K562 (cell line): ENCODE measurements around the gene CDNF. TPM values are rescaled to one million over a fixed set of nuclear protein-coding genes. Genes with fewer than 3 reads are reported as not detected.
A peak's percentile ranks its signal among the peaks of the same experiment; 100 is the strongest.

Experiments used
- ATAC-seq: fragments of 200-7000 bp; cut with Tn5 transposase; 3 replicates; pipeline ENCODE4 v1.9.1; 2020; ENCODE audit warnings: moderate library complexity
- BruUV-seq: library from RNA; stranded (reverse); fragments of 400-500 nt; replicated peaks from 2 replicates; lab custom pipeline; 2021; lab: Mats Ljungman, UMichigan
- CTCF ChIA-PET: fragments of 300-600 bp; formaldehyde crosslinking; extraction: SDS; loops from one replicate; lab custom pipeline; 2021; ENCODE audit warnings: low intra/inter-chr PET ratio; lab: Yijun Ruan, JAX
- POLR2A ChIA-PET: fragments of 300-600, 350-650 bp; sonication (Branson Sonifier 250); formaldehyde crosslinking; extraction: SDS; loops from one replicate; lab custom pipeline; 2021; ENCODE audit warnings: antibody characterized with exemption, inconsistent platforms; lab: Yijun Ruan, JAX
- DNase-seq, 4 experiments: peaks; one replicate each; pipeline versions ENCODE4 v3.0.0 to v3.0.0-alpha.2; 2011 to 2018; ENCODE audit warnings: low spot score in 3 of 4, mixed read lengths in 3 of 4; ENCODE audit errors: extremely low read depth in 1 of 4
- FAIRE-seq: peaks from 2 replicates; lab custom pipeline; 2011; peaks lifted over from hg19 to GRCh38; lab: Jason Lieb, UNC
- H2AFZ ChIP-seq: 2 replicates; pipeline ENCODE4 v1.6.0; 2011; ENCODE audit warnings: low read depth, low read length, control low read depth, inconsistent platforms
- H3K27ac ChIP-seq: fragments of 200-600 bp; 3 replicates; pipeline ENCODE4 v1.8.0; 2011; ENCODE audit warnings: low read depth, mild to moderate bottlenecking, control low read depth, inconsistent platforms, low read length, moderate library complexity, mixed read lengths; ENCODE audit errors: extremely low read depth
- H3K27me3 ChIP-seq, 2 experiments: fragments of 300-600 bp in 1 of 2; 2 replicates in 1 of 2; 3 replicates in 1 of 2; pipeline versions ENCODE4 v1.6.0 to v1.8.0; 2011; ENCODE audit warnings: inconsistent platforms in 2 of 2, low read length in 2 of 2, mild to moderate bottlenecking in 1 of 2, mixed read lengths in 1 of 2, moderate library complexity in 1 of 2; ENCODE audit not compliant: control insufficient read depth in 2 of 2, insufficient read depth in 2 of 2
- H3K36me3 ChIP-seq: fragments of 300-600 bp; 3 replicates; pipeline ENCODE4 v1.8.0; 2011; ENCODE audit warnings: mild to moderate bottlenecking, low read length, inconsistent platforms; ENCODE audit not compliant: control insufficient read depth, insufficient read depth
- H3K4me1 ChIP-seq, 2 experiments: fragments of 200-600 bp in 1 of 2; replicated peaks in 1 of 2; 2 replicates in 1 of 2; 3 replicates in 1 of 2; pipeline versions ENCODE4 v1.5.1 to v1.8.0; 2011; ENCODE audit warnings: inconsistent platforms in 2 of 2, low read length in 2 of 2, mild to moderate bottlenecking in 1 of 2, mixed read lengths in 1 of 2, moderate library complexity in 1 of 2; ENCODE audit not compliant: control insufficient read depth in 2 of 2, insufficient read depth in 2 of 2
- H3K4me2 ChIP-seq: 2 replicates; pipeline ENCODE4 v1.6.1; 2011; ENCODE audit warnings: low read length, control low read depth, inconsistent platforms, mixed read lengths; ENCODE audit not compliant: insufficient read depth
- H3K4me3 ChIP-seq: fragments of 200-600 bp; sonication (generic), shearing (Covaris generic); 2 replicates; pipeline ENCODE4 v1.5.1; 2016; ENCODE audit warnings: control low read depth, inconsistent platforms
- H3K79me2 ChIP-seq: fragments of 200-600 bp; 3 replicates; pipeline ENCODE4 v1.8.0; 2011; ENCODE audit warnings: low read length, inconsistent platforms; ENCODE audit not compliant: control insufficient read depth, insufficient read depth
- H3K9ac ChIP-seq, 2 experiments: 2 replicates each; pipeline versions ENCODE4 v1.6.0 to v1.6.1; 2011; ENCODE audit warnings: low read depth in 2 of 2, low read length in 2 of 2, control low read depth in 1 of 2, inconsistent platforms in 1 of 2, mild to moderate bottlenecking in 1 of 2, mixed read lengths in 1 of 2; ENCODE audit not compliant: insufficient read depth in 1 of 2
- H3K9me1 ChIP-seq: one replicate; pipeline ENCODE4 v1.6.0; 2011; ENCODE audit warnings: inconsistent platforms, mild to moderate bottlenecking, low read length, moderate library complexity; ENCODE audit not compliant: control insufficient read depth, insufficient read depth
- H3K9me3 ChIP-seq: replicated peaks from 2 replicates; pipeline ENCODE4 v1.5.1; 2011; ENCODE audit warnings: low read depth, low read length, inconsistent platforms; ENCODE audit not compliant: control insufficient read depth, insufficient read depth
- H4K20me1 ChIP-seq: replicated peaks from 2 replicates; pipeline ENCODE4 v1.6.1; 2011; ENCODE audit warnings: low read length, inconsistent platforms, mixed read lengths; ENCODE audit not compliant: control insufficient read depth, insufficient read depth
- BDP1 ChIP-seq: IDR thresholded peaks from 3 replicates; pipeline ENCODE4 v1.6.1; 2011; ENCODE audit not compliant: insufficient read length, insufficient read depth
- BHLHE40 ChIP-seq: IDR thresholded peaks from 2 replicates; pipeline ENCODE4 v1.6.1; 2011; ENCODE audit warnings: low read length, improper control_type of control experiment
- CEBPG ChIP-seq, 3 experiments: fragments of 200-800 bp in 1 of 3; sonication (Bioruptor generic) in 1 of 3; sonication (generic) in 1 of 3; formaldehyde crosslinking in 1 of 3; IDR thresholded peaks in 2 of 3; conservative IDR thresholded peaks in 1 of 3; 2 replicates each; pipeline versions ENCODE4 v1.6.1 to v1.8.0; 2016 to 2022; ENCODE audit warnings: missing compliant biosample characterization in 2 of 3, missing genetic modification characterization in 2 of 3, mild to moderate bottlenecking in 1 of 3, missing genetic modification reagents in 1 of 3
- CHD1 ChIP-seq: fragments of 200-600 bp; sonication (generic); IDR thresholded peaks from one replicate; pipeline ENCODE4 v1.6.1; 2012; ENCODE audit warnings: mild to moderate bottlenecking, moderate library complexity, low read length, inconsistent platforms
- KLF6 ChIP-seq: fragments of 250-450 bp; sonication (Bioruptor Pico); IDR thresholded peaks from 2 replicates; pipeline ENCODE4 v1.4.0; 2020; ENCODE audit warnings: mild to moderate bottlenecking, moderate library complexity, borderline replicate concordance
- MCM3 ChIP-seq: fragments of 450-650 bp; IDR thresholded peaks from 2 replicates; pipeline ENCODE4 v1.6.1; 2016
- NRF1 ChIP-seq, 2 experiments: fragments of 450-650 bp; IDR thresholded peaks in 1 of 2; conservative IDR thresholded peaks in 1 of 2; 2 replicates each; pipeline ENCODE4 v1.6.1; 2014; ENCODE audit warnings: mild to moderate bottlenecking in 2 of 2
- STAT5A ChIP-seq: IDR thresholded peaks from 2 replicates; pipeline ENCODE4 v1.6.1; 2012; ENCODE audit warnings: low read length, inconsistent platforms, borderline replicate concordance
- ZKSCAN1 ChIP-seq: fragments of 150-350 bp; IDR thresholded peaks from 2 replicates; pipeline ENCODE4 v1.6.1; 2016; ENCODE audit warnings: low read depth, low read length
- ZNF316 ChIP-seq: fragments of 450-650 bp; IDR thresholded peaks from 2 replicates; pipeline ENCODE4 v1.6.1; 2016
- ZZZ3 ChIP-seq: fragments of 450-650 bp; IDR thresholded peaks from 2 replicates; pipeline ENCODE4 v1.6.1; 2016; ENCODE audit warnings: antibody characterized with exemption, mild to moderate bottlenecking, moderate library complexity
- in situ Hi-C: fragments of 300-500 bp; cut with MboI; formaldehyde crosslinking; loops from 4 replicates; pipeline ENCODE4 v1.15.0; 2018; ENCODE audit warnings: inconsistent platforms, mixed read lengths
- intact Hi-C: fragments of 100-400 bp; cut with micrococcal nuclease; formaldehyde crosslinking; loops from 2 replicates; pipeline ENCODE4 v1.14.2; 2022
- polyA plus RNA-seq, 8 experiments: library from polyadenylated mRNA; depleted of rRNA in 4 of 8; stranded (reverse) in 5 of 8; unstranded in 3 of 8; fragments of >200 nt; fragmentation: Nextera tagmentation in 2 of 8; fragmentation: Illumina TruSeq in 1 of 8; extraction: Ambion mirVana in 2 of 8; extraction: Trizol in 1 of 8; gene quantifications; 2 replicates each; pipeline versions ENCODE4 v1.2.1 to v1.2.3, GENCODE V29; 2011 to 2014; ENCODE audit warnings: inconsistent platforms in 1 of 8, missing spikeins in 1 of 8
- total RNA-seq, 7 experiments: library from RNA; depleted of rRNA in 6 of 7; stranded (reverse); fragments of >200 nt in 6 of 7; fragmentation: Illumina TruSeq in 2 of 7; extraction: Trizol in 2 of 7; gene quantifications; 2 replicates each; pipeline versions ENCODE4 v1.2.1 to v1.2.3, GENCODE V29; 2011 to 2021; ENCODE audit warnings: low replicate concordance in 1 of 7
- TF ChIP-seq, protein P1 (sequence below): fragments of 450-650 bp; formaldehyde crosslinking; IDR thresholded peaks from 2 replicates; pipeline ENCODE4 v1.4.0; 2022; ENCODE audit warnings: missing genetic modification characterization
- TF ChIP-seq, protein P2 (sequence below), 2 experiments: fragments of 450-650 bp in 1 of 2; sonication (generic) in 1 of 2; formaldehyde crosslinking in 1 of 2; IDR thresholded peaks in 1 of 2; conservative IDR thresholded peaks in 1 of 2; 2 replicates each; pipeline versions ENCODE4 v1.6.1 to v1.8.1; 2016 to 2023; ENCODE audit warnings: mild to moderate bottlenecking in 2 of 2, moderate library complexity in 2 of 2, inconsistent platforms in 1 of 2, missing genetic modification reagents in 1 of 2

Gene CDNF
- total and polyA plus RNA-seq, 9 of the 15 experiments (the other 6 are each of a cell fraction or from before 2014, with no cell fraction given): 0.18 to 1.6 (median 0.61) TPM

DNA sequence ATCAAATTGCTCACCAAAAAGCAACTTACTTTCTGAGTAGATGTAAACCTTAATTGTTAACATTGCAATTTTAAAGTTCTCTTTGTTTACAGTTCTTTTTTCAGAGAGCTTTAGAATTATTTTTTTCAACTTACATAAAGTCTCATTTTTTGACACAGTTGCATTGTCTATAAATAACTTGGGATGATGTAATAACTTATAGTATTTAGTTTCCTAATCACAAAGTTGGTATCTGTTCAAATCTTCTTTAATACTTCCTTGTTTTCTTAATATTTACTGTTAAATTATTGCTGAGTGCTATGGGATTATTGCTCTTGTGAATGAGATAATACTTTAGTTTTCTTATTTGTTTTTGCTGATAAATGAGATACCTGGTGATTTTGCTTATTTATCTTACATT is 21.9 kb upstream of the CDNF start:
- Histone ChIP-seq H4K20me1 (no peaks in the 10 kb centered on the region; the same call in 1 of the 2 replicates), H3K79me2 (no peaks in the 10 kb centered on the region), H3K9ac (no peak overlapping the region), H3K36me3 (peaks cover 56% of the 10 kb centered on the region; the same call in 2 of the 3 replicates), H3K9me3 (no peaks in the 10 kb centered on the region), H3K9me1 (no peaks in the 10 kb centered on the region), H3K27me3 (no peaks in the 10 kb centered on the region), H3K4me1 (no peaks in the 10 kb centered on the region), H3K27ac (no peak overlapping the region), H2AFZ (no peak overlapping the region), H3K4me2 (no peak overlapping the region), H3K4me3 (no peak overlapping the region)
- ATAC-seq (no peak), DNase-seq (no peak), FAIRE-seq (no peak)
- POLR2A ChIA-PET: interaction anchor here (0.8 kb wide), 1 partner anchor 12 kb away, joined by 3 read pairs; no protein-coding TSS in a partner anchor
- BruUV-seq: no TSS peak
- TF ChIP-seq CHD1 (no peak), BHLHE40 (no peak), ZZZ3 (no peak), KLF6 (CRISPR knock-in tag) (no peak), MCM3 (no peak), STAT5A (no peak), ZNF316 (0 out of 2 replicates have a peak, but pooled peaks have one; percentile 4), BDP1 (no peak), CEBPG (CRISPR knock-in tag; IDR thresholded peaks at IDR 0.05) (no peak), CEBPG (tag; conservative IDR thresholded peaks at IDR 0.05 in 1 of 2, IDR thresholded peaks at IDR 0.05 in 1 of 2) (peak; percentile 24 to 45; a peak in 2 of 4 replicates), NRF1 (conservative IDR thresholded peaks at IDR 0.05 in 1 of 2, IDR thresholded peaks at IDR 0.05 in 1 of 2) (no peak), ZKSCAN1 (no peak)
- TF ChIP-seq, protein P1, sequence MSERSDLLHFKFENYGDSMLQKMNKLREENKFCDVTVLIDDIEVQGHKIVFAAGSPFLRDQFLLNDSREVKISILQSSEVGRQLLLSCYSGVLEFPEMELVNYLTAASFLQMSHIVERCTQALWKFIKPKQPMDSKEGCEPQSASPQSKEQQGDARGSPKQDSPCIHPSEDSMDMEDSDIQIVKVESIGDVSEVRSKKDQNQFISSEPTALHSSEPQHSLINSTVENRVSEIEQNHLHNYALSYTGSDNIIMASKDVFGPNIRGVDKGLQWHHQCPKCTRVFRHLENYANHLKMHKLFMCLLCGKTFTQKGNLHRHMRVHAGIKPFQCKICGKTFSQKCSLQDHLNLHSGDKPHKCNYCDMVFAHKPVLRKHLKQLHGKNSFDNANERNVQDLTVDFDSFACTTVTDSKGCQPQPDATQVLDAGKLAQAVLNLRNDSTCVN: no peak
- TF ChIP-seq, protein P2, sequence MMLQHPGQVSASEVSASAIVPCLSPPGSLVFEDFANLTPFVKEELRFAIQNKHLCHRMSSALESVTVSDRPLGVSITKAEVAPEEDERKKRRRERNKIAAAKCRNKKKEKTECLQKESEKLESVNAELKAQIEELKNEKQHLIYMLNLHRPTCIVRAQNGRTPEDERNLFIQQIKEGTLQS (IDR thresholded peaks at IDR 0.05): peak; percentile 51
- TF ChIP-seq, protein P2 (CRISPR knock-in tag; conservative IDR thresholded peaks at IDR 0.05): no peak
- intact Hi-C loops (no loop called here), in situ Hi-C loops (no loop called here)
- CTCF ChIA-PET: no interaction called here
